HG03354 (cell line): ENCODE results near the gene TP53AIP1.

Experiments
- ATAC-seq: cut with Tn5 transposase; IDR thresholded peaks from one replicate; pipeline ENCODE4 v1.9.1; 2021; ENCODE audit warnings: mild to moderate bottlenecking; ENCODE audit not compliant: unreplicated experiment, poor library complexity, severe bottlenecking

The TP53AIP1 gene, protein sequence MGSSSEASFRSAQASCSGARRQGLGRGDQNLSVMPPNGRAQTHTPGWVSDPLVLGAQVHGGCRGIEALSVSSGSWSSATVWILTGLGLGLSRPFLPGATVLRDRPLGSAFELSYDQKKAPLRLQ

DNA sequence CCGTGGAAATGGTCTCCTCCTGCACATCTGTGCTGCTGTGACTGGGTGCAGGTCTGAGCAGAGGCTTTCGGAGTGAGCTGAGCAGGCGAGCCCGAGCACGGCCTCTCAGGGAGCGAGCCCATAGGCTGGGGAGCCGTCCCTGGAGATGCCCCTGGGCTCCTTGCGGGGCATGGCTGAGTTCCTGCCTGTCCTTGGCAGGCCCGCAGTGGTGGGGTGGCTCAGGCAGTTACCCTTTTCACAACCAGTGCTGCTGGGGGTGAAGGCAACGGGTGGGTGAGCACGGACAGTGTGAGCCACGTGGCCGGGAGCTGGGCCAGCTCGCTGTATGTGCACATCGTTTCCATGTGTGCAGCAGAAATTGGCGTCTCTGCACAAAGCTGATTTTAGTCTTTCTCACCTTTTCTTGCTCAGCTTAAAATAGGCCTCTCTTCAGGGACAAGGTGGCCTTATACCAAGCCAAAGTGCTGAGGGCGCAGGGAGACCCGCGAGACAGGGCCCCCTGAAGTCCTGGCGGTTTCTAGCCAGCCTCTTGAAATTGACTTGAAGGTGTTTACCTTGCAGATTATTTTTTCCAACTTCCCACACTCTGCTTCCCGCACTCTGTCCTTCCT is at the start of gene TP53AIP1:
Gene TP53AIP1, minus strand, starts transcription at position 55 of the 611 bp plus-strand sequence. CDS start 5,053 bp downstream, outside the sequence.
- ATAC-seq, result no peak

GRCh38 chr11:128988242-128988970 is 45.7 kb upstream of the TP53AIP1 start:
- ATAC-seq, result no peak

DNA sequence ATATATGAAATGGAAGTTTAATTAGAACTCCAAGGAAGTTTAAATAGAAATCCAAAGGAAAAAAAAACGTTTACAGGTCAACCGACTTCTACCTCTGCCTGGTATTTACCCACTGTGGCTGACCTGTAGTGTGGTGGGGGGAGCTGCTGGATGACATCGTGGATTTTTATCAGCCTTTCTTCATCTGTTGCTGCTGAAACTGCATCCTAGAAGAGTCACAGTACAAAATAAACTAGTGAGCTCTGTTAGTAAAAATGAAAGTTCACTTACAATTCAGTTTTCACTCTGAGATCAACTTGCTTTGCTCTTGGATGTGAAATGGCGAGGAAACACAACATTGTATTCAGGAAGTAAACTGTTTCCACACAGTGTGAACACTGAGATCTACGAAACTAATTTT is 43.2 kb upstream of the TP53AIP1 start:
- ATAC-seq, result no peak

DNA sequence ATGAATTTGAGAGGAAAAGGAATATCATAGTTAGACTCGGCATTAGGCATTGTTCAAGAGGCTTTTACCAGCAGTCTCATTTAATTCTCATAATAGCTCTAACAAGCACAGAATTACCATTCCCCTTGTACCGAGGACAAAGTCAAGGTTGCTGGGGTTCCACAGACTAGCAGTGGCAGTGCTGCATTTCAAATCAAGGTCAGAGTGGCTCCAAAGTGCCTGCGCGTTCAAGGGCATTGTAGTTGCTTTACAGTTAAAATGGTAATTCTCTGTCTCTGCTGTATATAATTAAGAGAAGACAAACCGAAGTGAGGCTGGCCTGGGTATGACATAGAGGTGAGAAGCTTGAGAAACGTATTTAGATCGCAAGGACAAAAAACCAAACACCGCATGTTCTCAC is 40.4 kb upstream of the TP53AIP1 start:
- no peak for ATAC-seq

- no peak for ATAC-seq
These were observed 38.6 kb upstream of the TP53AIP1 start for GRCh38 chr11:128981254-128981653.

- no peak for ATAC-seq
These were observed 28.0 kb upstream of the TP53AIP1 start for GRCh38 chr11:128970598-128971190.

DNA sequence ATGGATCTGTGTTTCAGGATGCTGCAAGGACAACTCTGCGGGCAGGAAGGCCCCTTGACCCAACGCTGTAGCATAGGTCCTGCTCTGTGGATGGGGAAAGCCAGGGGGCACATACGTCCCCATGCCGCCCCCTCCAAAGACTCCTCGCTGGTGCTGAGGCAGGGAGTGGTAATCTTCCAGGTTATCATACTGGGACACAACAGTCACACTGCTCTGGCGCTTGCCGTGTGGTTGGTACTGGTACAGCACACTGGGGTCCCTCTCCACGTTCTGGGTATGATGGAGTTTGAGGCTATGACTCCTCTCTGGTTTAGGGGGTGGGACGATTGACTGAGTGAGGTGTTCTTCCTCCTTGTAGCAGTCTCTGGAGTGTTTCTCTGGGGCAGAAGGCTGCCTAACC is 26.2 kb upstream of the TP53AIP1 start:
- no peak for ATAC-seq

GRCh38 chr11:128967578-128967977 is 24.9 kb upstream of the TP53AIP1 start:
- no peak for ATAC-seq

DNA sequence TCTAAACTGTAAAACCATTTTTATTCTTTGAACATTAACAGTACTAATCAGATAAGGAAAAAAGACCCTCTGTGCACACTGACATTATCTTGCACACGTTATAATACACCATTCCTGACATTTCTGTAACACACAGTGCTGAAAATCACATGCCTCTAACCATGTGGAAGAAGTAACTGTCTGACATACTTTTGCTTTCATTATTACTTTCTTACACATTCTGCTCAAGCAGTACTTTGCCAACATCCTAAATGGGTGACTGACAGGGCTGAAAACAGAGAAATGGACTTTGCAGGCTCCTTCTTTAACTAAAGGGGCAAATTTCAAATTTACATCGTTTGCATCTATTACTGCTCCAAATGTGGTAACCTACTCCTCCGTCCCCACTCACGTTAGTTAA is 22.8 kb upstream of the TP53AIP1 start:
- ATAC-seq, result peak; percentile 97

GRCh38 chr11:128964463-128964930 is 21.8 kb upstream of the TP53AIP1 start:
- no peak for ATAC-seq

DNA sequence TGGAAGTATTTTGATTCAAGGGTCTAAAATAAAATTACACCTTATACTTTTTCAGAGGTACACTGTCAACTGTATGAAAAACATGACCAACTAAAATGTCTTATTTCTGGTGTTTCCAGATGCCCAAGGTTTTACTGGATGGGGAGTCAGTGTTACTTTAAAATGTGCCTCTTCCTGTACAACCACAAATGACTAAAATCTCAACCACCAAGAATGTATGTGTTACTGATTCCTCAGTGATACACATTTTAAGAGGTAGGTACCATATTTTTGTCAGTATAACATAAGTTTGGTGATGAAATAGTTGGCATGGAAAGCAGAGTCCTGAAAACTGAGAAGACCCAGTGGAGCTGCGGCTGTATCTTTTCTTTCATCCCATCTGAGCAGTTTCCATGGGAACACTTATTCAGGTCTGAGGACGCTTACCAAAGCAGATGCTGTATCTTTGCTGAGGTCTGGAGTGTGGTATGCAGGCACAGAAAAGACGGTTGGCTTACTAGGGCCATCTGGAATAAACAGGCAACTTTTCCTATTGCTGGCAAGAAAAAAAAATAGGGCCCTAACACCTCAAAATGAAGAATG is 21.2 kb upstream of the TP53AIP1 start:
- ATAC-seq, result peak; percentile 35

- ATAC-seq, result no peak
These were observed 20.2 kb upstream of the TP53AIP1 start for GRCh38 chr11:128962896-128963295.

DNA sequence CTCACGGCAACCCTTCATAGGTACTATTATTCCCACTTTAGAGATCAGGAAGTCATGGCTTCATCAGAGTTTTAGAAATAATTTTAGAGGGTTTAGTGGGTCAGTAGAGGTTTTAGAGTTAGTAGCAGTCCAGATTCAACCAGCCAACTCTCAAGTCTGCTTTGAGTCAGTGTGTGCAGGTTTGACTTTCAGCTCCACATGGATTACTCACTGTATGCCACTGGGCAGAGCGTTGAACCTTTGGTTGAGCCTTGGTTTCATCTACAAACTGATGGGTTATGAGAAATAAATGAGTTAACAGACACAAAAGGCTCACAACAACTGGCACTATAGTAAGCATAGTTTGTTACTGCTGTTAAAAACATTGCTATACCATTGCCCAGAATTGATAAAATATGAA is 19.0 kb upstream of the TP53AIP1 start:
- no peak for ATAC-seq

- ATAC-seq, result no peak
These were observed 14.5 kb upstream of the TP53AIP1 start for GRCh38 chr11:128957202-128957482.

- ATAC-seq, result peak; percentile 75
These were observed 13.9 kb upstream of the TP53AIP1 start for GRCh38 chr11:128956401-128957201.

DNA sequence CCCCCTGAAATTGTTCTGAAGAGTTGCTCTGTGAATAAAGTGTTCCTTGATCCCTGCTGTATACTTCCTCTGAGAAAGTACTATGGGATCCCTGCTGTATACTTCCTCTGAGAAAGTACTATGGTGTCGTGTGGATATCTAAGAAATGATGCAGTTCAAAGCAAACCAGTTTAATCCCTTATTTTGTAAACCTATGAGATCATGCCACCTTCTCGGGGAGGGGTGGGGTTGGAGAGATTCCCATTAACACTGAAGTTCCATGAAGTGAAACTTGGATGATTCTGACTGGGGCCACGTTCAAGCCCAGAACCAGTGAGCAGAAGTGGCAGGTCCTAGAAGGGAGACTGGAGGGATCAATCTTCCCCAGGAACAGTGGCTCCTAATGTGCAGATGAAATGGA is 13.0 kb upstream of the TP53AIP1 start:
- no peak for ATAC-seq

DNA sequence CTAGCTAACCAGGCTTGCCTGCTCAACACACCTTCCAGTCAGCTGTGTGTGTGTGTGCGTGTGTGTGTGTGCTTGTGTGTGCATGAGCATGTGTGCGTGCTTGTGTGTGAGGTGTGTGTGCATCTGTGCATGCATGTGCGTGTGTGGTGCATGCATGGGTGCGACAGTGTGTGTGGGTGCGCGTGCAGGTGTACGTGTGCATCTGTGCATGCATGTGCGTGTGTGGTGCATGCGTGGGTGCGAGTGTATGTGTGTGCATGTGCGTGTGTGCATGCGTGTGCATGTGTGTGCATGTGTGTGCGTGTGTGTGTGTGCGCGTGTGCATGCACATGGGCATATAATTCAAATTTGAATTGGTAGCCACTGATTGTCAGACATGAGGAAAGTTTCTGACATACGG is 10.5 kb upstream of the TP53AIP1 start:
- no peak for ATAC-seq

DNA sequence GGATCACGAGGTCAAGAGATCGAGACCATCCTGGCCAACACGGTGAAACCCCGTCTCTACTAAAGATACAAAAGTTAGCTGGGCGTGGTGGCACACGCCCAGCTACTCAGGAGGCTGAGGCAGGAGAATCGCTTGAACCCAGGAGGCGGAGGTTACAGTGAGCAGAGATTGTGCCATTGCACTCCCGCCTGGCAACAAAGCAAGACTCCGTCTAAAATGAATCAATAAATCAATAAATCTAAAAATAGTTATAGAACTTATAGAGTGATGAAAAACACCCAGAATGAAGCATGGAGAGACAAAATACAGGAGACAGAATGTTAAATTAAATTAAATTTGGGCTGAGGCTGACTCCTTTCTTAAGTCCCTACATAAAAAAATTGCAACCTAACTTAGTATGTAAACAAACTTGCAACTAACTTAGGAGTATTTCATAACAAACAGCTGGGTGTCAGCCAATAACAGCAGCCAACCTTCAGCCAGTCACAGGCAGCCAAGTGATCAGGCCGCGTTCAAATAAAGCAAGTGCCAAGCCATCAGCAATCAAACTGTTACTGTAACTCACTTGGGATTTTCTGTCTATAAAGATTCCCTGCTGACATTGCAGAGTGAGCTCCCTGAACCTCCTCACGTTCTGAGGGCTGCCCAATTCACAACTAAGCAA is 7.3 kb upstream of the TP53AIP1 start:
- no peak for ATAC-seq

DNA sequence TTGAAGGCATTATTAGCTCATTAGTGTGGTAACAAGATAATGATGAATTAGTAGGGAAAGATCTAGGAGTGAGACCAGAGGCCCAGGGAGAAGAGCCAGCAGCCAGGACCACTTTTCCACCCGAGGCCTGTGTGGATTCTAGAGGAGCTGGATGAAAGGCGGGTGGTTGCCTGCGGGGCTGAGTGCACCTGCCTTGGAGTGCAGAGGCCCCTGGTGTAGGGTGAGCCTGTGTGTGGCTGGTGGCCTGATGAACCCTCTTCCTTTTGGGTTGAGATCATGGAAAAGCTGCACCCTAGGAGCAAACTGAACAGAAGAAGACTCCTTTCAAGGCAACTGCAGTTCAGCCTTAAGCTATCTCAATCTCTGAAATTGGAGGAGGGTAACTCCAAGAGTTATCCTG is 5.9 kb upstream of the TP53AIP1 start:
- no peak for ATAC-seq
